Stimulated activated CD8-positive, alpha-beta memory T cell treated with anti-CD3 and anti-CD28 coated beads, Interleukin-15, amount 100 ng/mL, for 48 hours (primary cell): ENCODE measurements around the gene BTNL2.
"Not testable (repeated sequence)": the region's sequence is repeated elsewhere in the genome, so short reads cannot be mapped to it uniquely, and the experiment has no call there.

Source experiments
- DNase-seq, 2 donors: peaks; one replicate each; pipeline ENCODE4 v3.0.0-alpha.2; 2020; ENCODE audit warnings: low read depth in 2 of 2

The BTNL2 gene

GRCh38 chr6:32370505-32370904, 36.5 kb downstream of the BTNL2 start:
- no peak for DNase-seq

- DNase-seq: no peak
These were observed 37.3 kb downstream of the BTNL2 start for GRCh38 chr6:32369660-32370059.

GRCh38 chr6:32367644-32368043, 39.3 kb downstream of the BTNL2 start:
- DNase-seq: no peak

GRCh38 chr6:32359225-32359624, 47.8 kb downstream of the BTNL2 start:
- not testable (repeated sequence) for DNase-seq

GRCh38 chr6:32358548-32358947, 48.4 kb downstream of the BTNL2 start:
- DNase-seq: not testable (repeated sequence)

GRCh38 chr6:32355018-32355417, 52.0 kb downstream of the BTNL2 start:
- no peak for DNase-seq

DNA sequence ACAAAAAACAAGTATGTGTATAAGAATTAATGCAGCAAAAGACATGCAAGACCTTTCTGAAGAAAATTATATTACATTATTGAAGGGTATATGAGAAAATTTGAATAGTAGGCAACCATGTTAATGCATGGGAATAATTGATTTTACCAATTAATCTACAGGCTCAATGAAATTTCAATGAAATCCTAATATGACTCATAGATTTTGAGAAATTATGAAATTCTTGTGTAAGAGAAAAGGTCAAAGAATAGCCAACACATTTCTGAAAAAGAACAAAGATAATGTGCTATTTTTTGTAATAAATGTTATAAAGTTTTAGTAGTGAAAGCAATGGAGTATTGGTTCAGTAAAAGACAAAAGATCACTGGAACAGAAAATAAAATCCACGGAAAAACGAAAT, 53.6 kb downstream of the BTNL2 start:
- no peak for DNase-seq
